ENCODE data around the gene STX16.

STX16 gene

DNA sequence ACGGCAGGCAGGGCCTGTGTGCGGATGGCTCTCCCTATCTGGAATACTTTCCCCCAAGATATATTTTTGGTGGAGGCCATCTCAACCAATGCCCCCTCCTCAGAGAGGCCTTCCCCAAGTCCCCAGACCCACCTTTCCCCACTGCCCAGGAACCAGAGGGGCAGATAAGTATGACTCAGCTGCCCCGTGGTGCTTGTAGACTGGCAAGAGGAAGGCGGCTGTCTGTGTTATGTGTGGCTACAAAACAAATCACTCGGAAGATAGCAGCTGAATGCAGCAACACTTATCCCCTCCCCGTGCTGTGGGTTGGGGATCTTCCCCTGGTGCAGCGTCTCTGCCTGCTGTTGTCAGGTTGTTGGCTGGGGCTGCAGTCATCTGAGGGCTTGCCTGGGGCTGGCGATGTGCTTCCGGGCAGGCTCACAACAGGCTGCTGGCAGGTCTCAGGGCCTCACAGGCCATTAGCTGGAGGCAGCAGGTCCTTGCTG, 48.6 kb downstream of the STX16 start:
- no peak for DNase-seq

- DNase-seq, result no peak
Observed at GRCh38 chr20:58700121-58700821, 49.2 kb downstream of the STX16 start.

GRCh38 chr20:58700823-58701222, 49.7 kb downstream of the STX16 start:
- DNase-seq, result no peak

DNA sequence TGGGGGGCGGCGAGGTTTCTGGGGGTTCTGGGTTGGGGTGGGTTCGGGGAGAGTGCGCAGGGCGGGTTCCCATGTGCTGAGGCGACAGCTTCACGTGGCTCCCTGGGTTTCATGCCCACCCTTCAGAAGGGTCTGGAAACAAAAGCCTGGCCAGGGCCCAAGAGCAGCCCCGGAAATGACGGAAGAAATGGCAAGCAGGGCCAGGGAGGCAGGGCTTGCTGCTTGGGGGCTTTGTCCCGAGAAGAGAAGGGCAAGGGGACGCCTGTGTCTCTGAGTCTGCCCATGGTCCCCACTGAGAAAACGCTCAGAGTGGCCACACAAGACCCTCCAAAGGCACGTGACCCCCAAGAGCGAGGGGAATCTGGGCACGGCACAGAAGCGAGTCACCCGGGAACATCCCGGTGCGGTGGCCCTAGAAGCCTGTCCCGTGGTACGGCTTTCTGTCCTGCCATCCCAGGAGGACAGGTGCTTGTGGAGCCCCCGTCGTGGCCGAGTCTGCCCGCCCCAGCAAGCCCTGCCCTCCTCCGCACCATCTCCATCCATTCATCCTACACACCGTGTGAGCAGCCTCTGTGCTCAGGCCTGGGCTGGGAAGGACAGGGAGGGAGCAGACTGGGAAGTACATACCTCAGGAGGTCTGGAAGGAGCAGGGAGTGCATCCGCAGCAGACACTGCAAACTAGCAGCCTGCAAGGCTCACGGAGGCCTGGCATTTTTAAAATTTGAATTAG, 50.5 kb downstream of the STX16 start:
- no peak for DNase-seq

DNA sequence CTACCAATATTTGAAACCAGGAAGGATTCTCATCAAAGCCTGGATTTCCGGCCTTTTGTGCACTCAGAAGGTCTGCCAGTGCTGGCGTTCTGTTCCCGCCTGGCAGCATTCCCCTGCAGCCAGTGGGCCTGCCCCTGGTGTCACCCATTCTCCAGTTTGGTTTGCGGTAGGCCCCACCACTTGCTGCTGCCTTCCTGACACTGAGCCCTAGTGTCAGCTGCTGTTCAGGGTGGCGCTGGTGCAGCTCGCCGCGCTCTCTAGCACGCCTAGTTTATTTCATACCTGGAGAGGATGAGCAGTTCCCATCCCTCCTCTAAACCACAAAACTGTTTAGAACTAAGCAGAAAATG, 51.1 kb downstream of the STX16 start:
- no peak for DNase-seq

GRCh38 chr20:58702859-58703648, 52.0 kb downstream of the STX16 start:
- peak; percentile 18 for DNase-seq

GRCh38 chr20:58703765-58704371, 52.8 kb downstream of the STX16 start:
- no peak for DNase-seq

- no peak for DNase-seq
Observed at GRCh38 chr20:58705208-58705926, 54.3 kb downstream of the STX16 start.

GRCh38 chr20:58706150-58706892, 55.2 kb downstream of the STX16 start:
- DNase-seq, result no peak

DNA sequence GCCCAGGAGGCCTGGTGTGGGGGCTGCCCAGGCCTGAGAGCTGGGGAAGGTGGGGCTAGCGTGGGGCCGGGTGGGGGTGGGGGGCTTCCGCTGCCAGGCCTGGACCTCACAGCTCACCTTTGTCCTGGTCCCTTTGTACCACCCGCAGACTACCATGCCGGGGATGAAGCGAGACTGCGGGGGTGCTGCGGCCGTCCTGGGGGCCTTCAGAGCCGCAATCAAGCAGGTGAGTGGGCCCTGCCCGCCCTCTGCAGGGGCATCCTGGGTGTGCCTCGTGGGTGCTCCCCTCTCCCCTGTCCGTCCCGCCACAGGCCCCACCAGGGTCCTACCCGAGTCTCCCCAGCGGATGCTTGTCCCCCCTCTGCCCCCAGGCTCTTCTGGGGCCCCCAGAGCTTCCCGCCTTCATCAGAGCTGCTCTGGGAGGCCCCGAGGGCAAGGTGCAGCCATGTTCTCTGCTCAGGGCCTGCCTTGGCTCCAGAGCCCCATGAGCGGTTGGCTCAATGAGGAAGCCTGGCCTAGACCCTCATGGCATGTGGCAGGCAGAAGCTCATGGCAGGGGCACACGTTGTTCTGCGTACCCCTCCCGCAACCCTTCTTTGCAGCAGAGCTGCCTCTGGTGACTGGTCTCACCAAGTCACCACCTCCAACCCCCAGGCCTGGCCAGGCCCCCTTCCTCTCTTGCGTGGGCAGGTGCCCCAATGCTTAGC, 56.0 kb downstream of the STX16 start:
- DNase-seq, result no peak

GRCh38 chr20:58707770-58708169, 56.7 kb downstream of the STX16 start:
- DNase-seq, result no peak

- no peak for DNase-seq
Observed at GRCh38 chr20:58708246-58708931, 57.3 kb downstream of the STX16 start.

DNA sequence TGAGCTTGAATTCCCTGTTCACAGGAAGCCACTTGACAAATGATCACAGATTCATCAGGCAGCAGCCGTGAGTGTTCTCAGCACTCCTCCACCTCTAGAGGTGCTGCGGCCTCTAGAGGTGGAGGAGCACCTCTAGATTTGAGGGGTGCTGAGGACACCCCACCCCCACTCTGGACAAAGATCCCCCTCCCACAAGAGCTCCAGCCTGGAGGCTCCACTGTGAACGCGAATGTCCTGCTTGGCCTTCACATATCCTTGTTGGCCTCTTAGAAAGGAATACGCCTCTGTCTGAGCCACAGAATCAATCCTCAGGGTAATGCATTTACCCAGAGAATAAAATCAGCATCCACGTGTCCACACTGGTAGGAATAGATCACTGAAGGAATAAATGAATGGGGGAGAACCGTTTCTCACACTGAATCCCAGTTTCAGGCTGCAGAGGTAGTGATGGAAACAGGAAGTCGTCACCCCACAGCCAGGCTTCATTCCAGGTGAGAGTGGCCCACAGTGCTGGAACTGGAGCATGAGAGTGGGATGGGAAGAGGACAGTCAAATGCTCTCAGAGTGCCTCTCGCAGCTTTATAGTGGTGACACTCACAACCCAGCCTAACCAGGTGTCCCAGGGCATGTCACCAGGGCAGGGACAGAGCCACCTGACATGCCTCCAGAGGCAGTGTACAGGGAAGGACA, 58.1 kb downstream of the STX16 start:
- DNase-seq, result no peak

DNA sequence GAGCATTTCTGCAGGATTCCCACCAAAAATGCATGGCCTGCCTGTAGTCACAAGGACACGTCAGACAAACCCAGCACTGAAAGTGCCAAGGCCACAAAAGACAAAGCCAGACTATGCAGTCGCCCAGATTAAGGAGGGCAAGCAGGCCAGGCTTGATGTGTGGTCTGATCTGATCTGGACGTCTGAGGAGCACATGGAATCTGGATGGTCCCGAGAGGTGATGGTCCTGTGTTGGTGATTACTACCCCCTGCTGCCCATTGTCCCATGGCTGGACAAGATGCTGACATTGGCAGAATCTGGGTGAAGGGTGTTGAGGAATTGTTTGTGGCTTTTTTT, 58.6 kb downstream of the STX16 start:
- no peak for DNase-seq

GRCh38 chr20:58710481-58711265, 59.6 kb downstream of the STX16 start:
- no peak for DNase-seq

DNA sequence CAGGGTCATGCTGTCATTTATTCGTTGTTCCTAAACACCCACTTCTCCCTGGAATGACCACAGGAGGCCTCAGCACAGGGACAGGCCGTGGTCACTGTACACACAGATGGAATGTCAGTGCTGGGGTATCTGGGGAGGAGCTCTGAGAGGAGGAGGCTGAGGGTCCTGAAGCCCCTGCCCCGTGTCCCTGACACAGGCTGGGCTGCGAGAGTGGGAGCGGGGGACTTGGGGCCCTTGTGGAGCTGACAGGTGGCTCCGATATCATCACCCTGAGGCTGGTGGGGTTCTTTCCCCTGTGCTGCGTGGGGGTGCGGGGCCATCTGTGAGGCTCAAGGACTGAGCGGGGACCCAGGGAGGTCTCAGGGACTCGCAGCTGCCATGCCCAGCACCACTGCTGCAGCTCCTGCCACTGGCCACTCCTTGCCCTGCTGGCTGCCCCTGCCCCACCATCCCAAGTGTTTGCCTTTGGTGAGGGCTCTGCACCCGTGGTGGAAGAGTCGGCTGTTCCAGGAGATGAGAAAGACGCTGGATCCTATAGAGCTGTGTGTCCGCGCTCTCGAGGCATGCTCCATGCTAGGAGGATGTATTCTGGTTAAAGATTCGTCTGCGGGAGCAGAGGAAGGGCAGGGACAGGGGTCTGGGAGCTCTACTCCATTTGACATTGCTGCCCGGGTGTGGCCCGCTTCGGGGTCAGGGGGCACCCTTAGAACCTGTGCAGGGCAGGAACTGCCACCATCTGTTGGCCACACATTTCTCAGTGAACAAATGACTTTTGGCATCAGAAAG, 60.4 kb downstream of the STX16 start:
- no peak for DNase-seq

GRCh38 chr20:58712151-58712791, 61.2 kb downstream of the STX16 start:
- DNase-seq, result no peak
